ENCODE results near the gene SAPCD1.

DNA sequence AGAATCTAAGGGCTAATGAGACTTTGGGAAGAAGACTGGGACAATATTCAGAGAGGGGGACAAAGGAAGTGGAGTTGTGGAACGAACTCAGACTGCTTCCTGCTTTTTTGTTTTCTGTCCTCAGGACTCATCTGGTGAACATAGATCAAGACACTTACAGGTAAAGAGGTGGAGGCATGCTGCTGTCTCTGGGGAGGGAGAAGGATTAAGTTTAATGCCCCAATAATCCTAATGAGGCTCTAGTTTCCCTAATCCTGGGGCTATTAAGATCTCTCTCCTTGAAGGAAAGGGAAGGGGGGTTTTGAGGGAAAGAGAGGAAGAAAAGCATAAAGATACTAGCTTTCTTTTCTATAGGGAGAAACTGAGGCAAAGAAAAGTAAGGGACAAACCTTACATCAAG is 18.0 kb upstream of the SAPCD1 start:
- TF ChIP-seq POLR2A (IDR thresholded peaks at IDR 0.05; ENCODE audit: low read depth, low read length) (no peak), EZH2 (IDR thresholded peaks at IDR 0.05; ENCODE audit: borderline replicate concordance, low read depth, low read length, severe bottlenecking) (no peak), POLR2AphosphoS5 (IDR thresholded peaks at IDR 0.05; ENCODE audit: insufficient read depth, low read depth, low read length) (no peak), MYC (IDR thresholded peaks at IDR 0.05; ENCODE audit: low read depth, low read length) (no peak)
- TF ChIP-seq, protein P1, sequence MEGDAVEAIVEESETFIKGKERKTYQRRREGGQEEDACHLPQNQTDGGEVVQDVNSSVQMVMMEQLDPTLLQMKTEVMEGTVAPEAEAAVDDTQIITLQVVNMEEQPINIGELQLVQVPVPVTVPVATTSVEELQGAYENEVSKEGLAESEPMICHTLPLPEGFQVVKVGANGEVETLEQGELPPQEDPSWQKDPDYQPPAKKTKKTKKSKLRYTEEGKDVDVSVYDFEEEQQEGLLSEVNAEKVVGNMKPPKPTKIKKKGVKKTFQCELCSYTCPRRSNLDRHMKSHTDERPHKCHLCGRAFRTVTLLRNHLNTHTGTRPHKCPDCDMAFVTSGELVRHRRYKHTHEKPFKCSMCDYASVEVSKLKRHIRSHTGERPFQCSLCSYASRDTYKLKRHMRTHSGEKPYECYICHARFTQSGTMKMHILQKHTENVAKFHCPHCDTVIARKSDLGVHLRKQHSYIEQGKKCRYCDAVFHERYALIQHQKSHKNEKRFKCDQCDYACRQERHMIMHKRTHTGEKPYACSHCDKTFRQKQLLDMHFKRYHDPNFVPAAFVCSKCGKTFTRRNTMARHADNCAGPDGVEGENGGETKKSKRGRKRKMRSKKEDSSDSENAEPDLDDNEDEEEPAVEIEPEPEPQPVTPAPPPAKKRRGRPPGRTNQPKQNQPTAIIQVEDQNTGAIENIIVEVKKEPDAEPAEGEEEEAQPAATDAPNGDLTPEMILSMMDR (IDR thresholded peaks at IDR 0.05; ENCODE audit: extremely low read depth in 1 of 2, insufficient read depth in 1 of 2, low read depth in 1 of 2, low read length in 2 of 2) = no peak

Data from endothelial cell of umbilical vein (primary cell).